ENCODE data around the gene CAMK1D. TPM values are rescaled to one million over a fixed set of nuclear protein-coding genes. Genes with fewer than 3 reads are reported as not detected.

Gene CAMK1D
- total RNA-seq, 1 experiment from 2014 or later = 10.2 TPM

DNA sequence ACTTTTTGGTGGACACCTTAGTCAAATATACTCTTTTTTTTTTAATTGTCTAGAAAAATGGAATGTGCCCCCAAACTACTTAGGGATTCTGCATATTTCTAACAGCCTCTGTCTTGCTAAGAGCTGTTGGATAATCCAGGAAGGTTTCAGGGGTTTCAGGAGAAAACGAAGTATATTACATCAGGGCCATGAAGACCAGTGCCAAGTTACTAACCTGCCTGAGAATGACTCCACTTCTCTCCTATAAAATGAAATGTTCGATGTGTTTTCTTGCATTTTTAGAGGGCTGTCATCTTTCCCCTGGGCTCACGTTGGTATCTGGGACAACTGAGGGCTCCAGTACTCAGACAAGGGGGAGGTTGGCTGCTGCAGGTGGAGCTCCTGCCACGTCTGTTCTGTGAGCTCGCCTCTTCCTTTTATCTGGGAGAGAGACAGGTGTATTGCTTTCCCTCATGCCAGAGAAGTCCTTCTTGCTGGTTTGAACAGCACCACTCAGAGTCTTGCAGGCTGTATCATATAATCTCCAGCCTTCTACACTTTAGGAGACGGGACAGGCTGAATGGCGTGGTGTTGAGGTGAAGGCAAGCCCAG is 71.3 kb downstream of the CAMK1D start (continued):
- no peak for TF ChIP-seq ATF6 (CRISPR knock-in tag; IDR thresholded peaks at IDR 0.05)
- no peak for TF ChIP-seq TCF7 (CRISPR knock-in tag; IDR thresholded peaks at IDR 0.05; ENCODE audit: low read depth)
- no peak for TF ChIP-seq PRRX2 (CRISPR knock-in tag; IDR thresholded peaks at IDR 0.05)
- TF ChIP-seq JUN (CRISPR knock-in tag; IDR thresholded peaks at IDR 0.05) = no peak
- TF ChIP-seq IRF1 (CRISPR knock-in tag; IDR thresholded peaks at IDR 0.05) = no peak
- no peak for TF ChIP-seq ZBTB21 (CRISPR knock-in tag; IDR thresholded peaks at IDR 0.05; ENCODE audit: borderline replicate concordance)
- TF ChIP-seq JAZF1 (CRISPR knock-in tag; IDR thresholded peaks at IDR 0.05) = no peak
- no peak for TF ChIP-seq FOXP1 (CRISPR knock-in tag; IDR thresholded peaks at IDR 0.05; ENCODE audit: borderline replicate concordance)
- no peak for TF ChIP-seq CREB1 (CRISPR knock-in tag; IDR thresholded peaks at IDR 0.05)

DNA sequence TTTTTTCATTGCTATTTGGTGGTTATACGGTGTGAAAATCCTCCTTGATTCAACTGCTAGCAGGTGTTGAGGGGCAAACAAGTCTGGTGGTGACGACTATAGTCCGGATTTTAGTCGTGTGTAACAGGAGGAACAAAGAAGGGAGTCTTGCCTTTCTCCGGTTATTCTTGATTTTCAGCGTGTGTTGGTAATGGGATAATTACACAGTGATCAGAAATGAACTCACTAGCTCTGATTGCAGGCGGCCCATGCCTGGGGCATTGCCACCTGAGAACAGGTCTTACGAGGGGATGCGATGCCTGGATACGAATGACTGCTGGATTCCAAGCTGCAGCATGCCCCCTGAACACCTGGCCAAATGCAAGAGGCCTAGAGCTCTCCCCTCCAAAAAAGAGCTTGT is 72.8 kb downstream of the CAMK1D start:
- Mint-ChIP-seq H3K36me3 (no peaks in the 10 kb centered on the region), H3K27me3 (ENCODE audit: low read depth) (no peaks in the 10 kb centered on the region), H3K4me1 (no peaks in the 10 kb centered on the region), H3K9me3 (no peaks in the 10 kb centered on the region), H3K4me3 (no peak overlapping the region), H3K27ac (no peak overlapping the region; the same call in 1 of the 2 replicates)
- POLR2A ChIA-PET = no interaction called here
- DNase-seq (ENCODE audit: low spot score) (no peak), ATAC-seq (no peak)
- CTCF ChIA-PET = no interaction called here
- TF ChIP-seq, protein P1, sequence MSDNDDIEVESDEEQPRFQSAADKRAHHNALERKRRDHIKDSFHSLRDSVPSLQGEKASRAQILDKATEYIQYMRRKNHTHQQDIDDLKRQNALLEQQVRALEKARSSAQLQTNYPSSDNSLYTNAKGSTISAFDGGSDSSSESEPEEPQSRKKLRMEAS (CRISPR knock-in tag; IDR thresholded peaks at IDR 0.05) = no peak
- no peak for TF ChIP-seq ZNF416 (CRISPR knock-in tag; IDR thresholded peaks at IDR 0.05)
- no peak for TF ChIP-seq FOXP4 (CRISPR knock-in tag; IDR thresholded peaks at IDR 0.05)
- TF ChIP-seq ZNF219 (CRISPR knock-in tag; IDR thresholded peaks at IDR 0.05; ENCODE audit: borderline replicate concordance) = no peak
- no peak for TF ChIP-seq MLX (CRISPR knock-in tag; IDR thresholded peaks at IDR 0.05)
- TF ChIP-seq TEAD4 (CRISPR knock-in tag; IDR thresholded peaks at IDR 0.05) = no peak
- TF ChIP-seq ZNF532 (CRISPR knock-in tag; IDR thresholded peaks at IDR 0.05; ENCODE audit: borderline replicate concordance) = no peak
- TF ChIP-seq ATF1 (CRISPR knock-in tag; IDR thresholded peaks at IDR 0.05) = no peak
- TF ChIP-seq ZBTB43 (CRISPR knock-in tag; IDR thresholded peaks at IDR 0.05) = no peak
- TF ChIP-seq, protein P2, sequence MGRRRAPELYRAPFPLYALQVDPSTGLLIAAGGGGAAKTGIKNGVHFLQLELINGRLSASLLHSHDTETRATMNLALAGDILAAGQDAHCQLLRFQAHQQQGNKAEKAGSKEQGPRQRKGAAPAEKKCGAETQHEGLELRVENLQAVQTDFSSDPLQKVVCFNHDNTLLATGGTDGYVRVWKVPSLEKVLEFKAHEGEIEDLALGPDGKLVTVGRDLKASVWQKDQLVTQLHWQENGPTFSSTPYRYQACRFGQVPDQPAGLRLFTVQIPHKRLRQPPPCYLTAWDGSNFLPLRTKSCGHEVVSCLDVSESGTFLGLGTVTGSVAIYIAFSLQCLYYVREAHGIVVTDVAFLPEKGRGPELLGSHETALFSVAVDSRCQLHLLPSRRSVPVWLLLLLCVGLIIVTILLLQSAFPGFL (CRISPR knock-in tag; IDR thresholded peaks at IDR 0.05; ENCODE audit: borderline replicate concordance) = no peak
- no peak for TF ChIP-seq JAZF1 (CRISPR knock-in tag; IDR thresholded peaks at IDR 0.05)
- TF ChIP-seq ZNF263 (CRISPR knock-in tag; IDR thresholded peaks at IDR 0.05; ENCODE audit: low read depth) = no peak
- TF ChIP-seq IRF2 (CRISPR knock-in tag; IDR thresholded peaks at IDR 0.05; ENCODE audit: borderline replicate concordance, low read depth) = no peak
- no peak for TF ChIP-seq RELA (CRISPR knock-in tag; IDR thresholded peaks at IDR 0.05; ENCODE audit: borderline replicate concordance)
- TF ChIP-seq ETV6 (CRISPR knock-in tag; IDR thresholded peaks at IDR 0.05) = no peak

All from WTC11 (cell line).